ENCODE measurements around the gene P2RY12. TPM values are rescaled to one million over a fixed set of nuclear protein-coding genes. Genes with fewer than 3 reads are reported as not detected.

The P2RY12 gene
- total and polyA plus RNA-seq, 7 donors = 0.13 to 1.1 (median 0.36) TPM; not detected in 1

DNA sequence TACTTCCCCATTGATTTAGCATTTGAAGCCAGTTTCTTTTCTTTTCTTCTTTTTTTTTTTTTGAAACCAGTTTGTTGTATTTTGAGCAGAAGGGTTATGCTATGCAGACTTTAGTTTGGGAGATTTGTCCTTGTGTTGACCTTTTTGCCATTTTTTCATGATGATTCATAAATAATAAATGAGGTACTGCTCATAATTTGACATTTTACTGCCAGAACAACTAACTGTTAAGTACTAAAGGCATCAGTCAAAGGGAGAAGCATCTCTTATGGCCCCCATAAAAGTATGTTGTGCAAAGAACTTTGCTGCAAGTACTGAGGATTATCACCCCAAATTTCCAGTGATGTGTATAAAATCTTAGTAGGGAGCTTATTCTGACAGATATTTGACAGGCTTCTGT, 66.2 kb downstream of the P2RY12 start:
- DNase-seq (no peak), ATAC-seq (no peak)
- Histone ChIP-seq H3K4me3 (no peak overlapping the region), H3K27me3 (ENCODE audit: insufficient read depth in 3 of 3, low read length in 2 of 3) (no peaks in the 10 kb centered on the region), H3K4me1 (no peaks in the 10 kb centered on the region), H3K27ac (no peak overlapping the region), H3K9me3 (no peaks in the 10 kb centered on the region), H3K36me3 (ENCODE audit: insufficient read depth in 1 of 2, low read depth in 1 of 2) (no peaks in the 10 kb centered on the region)
- TF ChIP-seq, protein P1, sequence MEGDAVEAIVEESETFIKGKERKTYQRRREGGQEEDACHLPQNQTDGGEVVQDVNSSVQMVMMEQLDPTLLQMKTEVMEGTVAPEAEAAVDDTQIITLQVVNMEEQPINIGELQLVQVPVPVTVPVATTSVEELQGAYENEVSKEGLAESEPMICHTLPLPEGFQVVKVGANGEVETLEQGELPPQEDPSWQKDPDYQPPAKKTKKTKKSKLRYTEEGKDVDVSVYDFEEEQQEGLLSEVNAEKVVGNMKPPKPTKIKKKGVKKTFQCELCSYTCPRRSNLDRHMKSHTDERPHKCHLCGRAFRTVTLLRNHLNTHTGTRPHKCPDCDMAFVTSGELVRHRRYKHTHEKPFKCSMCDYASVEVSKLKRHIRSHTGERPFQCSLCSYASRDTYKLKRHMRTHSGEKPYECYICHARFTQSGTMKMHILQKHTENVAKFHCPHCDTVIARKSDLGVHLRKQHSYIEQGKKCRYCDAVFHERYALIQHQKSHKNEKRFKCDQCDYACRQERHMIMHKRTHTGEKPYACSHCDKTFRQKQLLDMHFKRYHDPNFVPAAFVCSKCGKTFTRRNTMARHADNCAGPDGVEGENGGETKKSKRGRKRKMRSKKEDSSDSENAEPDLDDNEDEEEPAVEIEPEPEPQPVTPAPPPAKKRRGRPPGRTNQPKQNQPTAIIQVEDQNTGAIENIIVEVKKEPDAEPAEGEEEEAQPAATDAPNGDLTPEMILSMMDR (IDR thresholded peaks at IDR 0.05) = no peak
- intact Hi-C loops (cut with DNase I) = no loop called here

DNA sequence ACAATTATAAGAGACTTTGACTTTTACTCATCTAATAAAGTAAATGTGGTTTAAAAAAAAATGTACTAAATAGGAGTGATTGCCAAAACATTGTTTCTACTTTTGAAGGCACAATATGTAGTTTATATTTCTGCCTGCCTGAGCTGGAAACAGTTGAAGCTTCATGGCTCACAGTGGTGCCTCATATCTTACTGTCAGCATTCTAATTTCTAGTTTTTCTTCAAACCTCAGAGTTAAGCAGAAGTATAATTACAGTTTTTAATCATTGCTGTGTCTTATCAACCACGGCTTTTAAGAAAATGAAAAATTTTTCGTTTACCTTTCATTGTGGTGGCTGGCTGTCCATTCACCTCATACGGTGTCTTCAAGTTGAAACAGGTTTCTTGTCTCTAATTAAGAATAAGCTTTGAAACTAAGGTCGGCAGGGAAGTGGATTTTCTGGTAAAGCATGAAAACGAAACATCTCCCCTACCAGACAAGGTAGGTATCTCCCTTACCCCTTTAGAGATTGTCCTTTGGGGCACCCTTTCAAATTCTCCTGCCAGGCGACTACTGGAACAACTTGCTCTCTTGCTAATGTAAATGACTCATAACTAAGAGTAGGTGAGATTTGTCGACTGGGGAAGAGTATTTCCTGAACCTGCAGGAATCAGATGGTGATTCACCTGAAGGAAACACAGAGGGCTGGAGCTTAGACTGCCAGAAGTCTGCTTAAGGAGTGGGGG, 68.1 kb downstream of the P2RY12 start, which contains the start of gene GPR87:
Gene GPR87, minus strand, starts transcription at position 554 of the 725 bp plus-strand sequence. CDS start 16,720 bp downstream, outside the sequence.
- no peak for ATAC-seq
- H3K27ac ChIP-seq = no peak within 1 kb of the TSS
- no peaks in the 10 kb centered on the region for H3K27me3 ChIP-seq (ENCODE audit: insufficient read depth in 3 of 3, low read length in 2 of 3)
- H3K36me3 ChIP-seq (ENCODE audit: insufficient read depth in 1 of 2, low read depth in 1 of 2) = no peaks in the 10 kb centered on the region
- TF ChIP-seq, protein P1 (IDR thresholded peaks at IDR 0.05) = no peak
- 73 to 80% (median 80%) methylated on average over 7 of the region's 7 CpGs for WGBS, 3 donors
- no peaks in the 10 kb centered on the region for H3K9me3 ChIP-seq
- H3K4me1 ChIP-seq = no peaks in the 10 kb centered on the region
- H3K4me3 ChIP-seq = no peak within 1 kb of the TSS
- intact Hi-C loops (cut with DNase I) = no loop called here
- DNase-seq = no peak

DNA sequence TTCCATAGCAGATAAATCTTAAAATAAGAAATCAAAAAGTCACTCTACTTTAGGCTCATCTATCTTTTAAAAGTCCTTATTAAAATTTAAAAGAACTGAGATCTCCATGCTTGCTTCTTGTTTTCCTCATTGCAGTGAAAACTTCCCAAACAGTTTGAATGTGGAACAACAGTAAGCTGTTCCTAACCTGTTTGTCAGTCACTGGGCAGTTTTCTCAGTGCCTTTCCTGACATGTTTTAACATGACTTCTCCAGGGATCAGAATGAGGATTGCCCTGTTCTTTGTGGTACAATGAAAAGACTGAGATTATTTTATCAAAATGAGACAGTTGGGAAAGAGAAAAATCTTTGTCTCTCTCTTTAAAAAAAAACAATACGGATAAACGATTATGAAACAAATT, 68.7 kb downstream of the P2RY12 start:
- no peaks in the 10 kb centered on the region for H3K36me3 ChIP-seq (ENCODE audit: insufficient read depth in 1 of 2, low read depth in 1 of 2)
- no peaks in the 10 kb centered on the region for H3K4me1 ChIP-seq
- whole genome bisulfite sequencing, 3 donors = 91 to 93% (median 91%) methylated on average over 2 of the region's 2 CpGs
- ATAC-seq (no peak), DNase-seq (no peak)
- H3K27ac ChIP-seq = no peak overlapping the region
- H3K4me3 ChIP-seq = no peak overlapping the region
- intact Hi-C loops (cut with DNase I) = no loop called here
- no peaks in the 10 kb centered on the region for H3K9me3 ChIP-seq
- no peaks in the 10 kb centered on the region for H3K27me3 ChIP-seq (ENCODE audit: insufficient read depth in 3 of 3, low read length in 2 of 3)
- TF ChIP-seq, protein P1 (IDR thresholded peaks at IDR 0.05) = no peak

DNA sequence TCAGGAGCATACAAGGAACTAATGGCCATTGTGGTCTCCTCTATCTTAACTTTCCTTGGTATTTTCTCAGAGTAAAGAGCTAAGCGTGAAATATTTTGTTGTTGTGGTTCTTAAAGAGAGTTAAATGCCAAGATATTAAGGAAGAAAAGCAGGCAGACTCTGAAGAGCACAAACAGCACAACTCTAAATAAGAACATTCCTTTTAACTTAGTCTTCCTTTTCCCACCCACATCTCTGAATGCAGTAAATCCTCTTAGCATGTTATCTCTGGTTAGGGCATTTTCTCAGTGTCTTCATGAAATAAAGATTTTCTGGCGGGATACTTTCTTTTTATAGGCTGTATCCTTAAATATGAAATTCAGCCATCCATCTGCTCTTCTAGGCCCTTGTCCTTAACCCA, 69.4 kb downstream of the P2RY12 start:
- no peaks in the 10 kb centered on the region for H3K27me3 ChIP-seq (ENCODE audit: insufficient read depth in 3 of 3, low read length in 2 of 3)
- intact Hi-C loops (cut with DNase I) = no loop called here
- H3K36me3 ChIP-seq (ENCODE audit: insufficient read depth in 1 of 2, low read depth in 1 of 2) = no peaks in the 10 kb centered on the region
- no peaks in the 10 kb centered on the region for H3K4me1 ChIP-seq
- no peak overlapping the region for H3K27ac ChIP-seq
- no peak for ATAC-seq
- TF ChIP-seq, protein P1 (IDR thresholded peaks at IDR 0.05) = no peak
- no peak for DNase-seq
- WGBS, 3 donors = 51 to 87% (median 85%) methylated on average over 2 of the region's 2 CpGs
- no peaks in the 10 kb centered on the region for H3K9me3 ChIP-seq
- H3K4me3 ChIP-seq = no peak overlapping the region

DNA sequence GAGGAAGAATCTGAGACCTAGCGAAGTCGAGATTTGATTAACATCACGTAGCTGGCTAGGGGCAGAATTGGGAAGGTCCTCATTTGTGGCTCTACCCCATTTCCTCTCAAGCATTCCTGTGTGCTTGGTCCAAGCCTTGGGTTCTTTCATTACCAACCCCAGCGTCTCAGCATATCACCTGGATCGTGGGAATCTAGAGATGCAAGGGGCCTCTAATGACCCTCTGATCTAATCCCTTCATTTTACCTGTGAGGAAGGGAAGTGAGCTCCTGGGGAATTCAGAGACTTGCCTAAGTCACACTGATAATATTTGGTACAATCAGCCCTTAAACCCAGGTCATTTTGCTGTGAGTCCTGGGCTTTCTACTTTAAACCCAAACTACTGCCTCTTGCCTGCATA, 70.0 kb downstream of the P2RY12 start:
- ATAC-seq = no peak

More for the DNA sequence above, 70.0 kb downstream of the P2RY12 start:
- Histone ChIP-seq H3K27me3 (ENCODE audit: insufficient read depth in 3 of 3, low read length in 2 of 3) (no peaks in the 10 kb centered on the region), H3K27ac (no peak overlapping the region), H3K36me3 (ENCODE audit: insufficient read depth in 1 of 2, low read depth in 1 of 2) (no peaks in the 10 kb centered on the region), H3K4me3 (no peak overlapping the region), H3K9me3 (no peaks in the 10 kb centered on the region), H3K4me1 (no peaks in the 10 kb centered on the region)
- WGBS, 3 donors = 95 to 97% (median 96%) methylated on average over 5 of the region's 5 CpGs
- intact Hi-C loops (cut with DNase I) = no loop called here
- TF ChIP-seq, protein P1 (IDR thresholded peaks at IDR 0.05) = no peak
- DNase-seq = no peak
